GM12801 (cell line): ENCODE results near the gene PLCXD1.

Experiments used
- TF ChIP-seq, protein P1 (sequence below): IDR thresholded peaks from one replicate; pipeline ENCODE4 v1.5.1; 2011; ENCODE audit warnings: control low read depth; ENCODE audit not compliant: insufficient read length; ENCODE audit errors: extremely low read depth

Gene PLCXD1

DNA sequence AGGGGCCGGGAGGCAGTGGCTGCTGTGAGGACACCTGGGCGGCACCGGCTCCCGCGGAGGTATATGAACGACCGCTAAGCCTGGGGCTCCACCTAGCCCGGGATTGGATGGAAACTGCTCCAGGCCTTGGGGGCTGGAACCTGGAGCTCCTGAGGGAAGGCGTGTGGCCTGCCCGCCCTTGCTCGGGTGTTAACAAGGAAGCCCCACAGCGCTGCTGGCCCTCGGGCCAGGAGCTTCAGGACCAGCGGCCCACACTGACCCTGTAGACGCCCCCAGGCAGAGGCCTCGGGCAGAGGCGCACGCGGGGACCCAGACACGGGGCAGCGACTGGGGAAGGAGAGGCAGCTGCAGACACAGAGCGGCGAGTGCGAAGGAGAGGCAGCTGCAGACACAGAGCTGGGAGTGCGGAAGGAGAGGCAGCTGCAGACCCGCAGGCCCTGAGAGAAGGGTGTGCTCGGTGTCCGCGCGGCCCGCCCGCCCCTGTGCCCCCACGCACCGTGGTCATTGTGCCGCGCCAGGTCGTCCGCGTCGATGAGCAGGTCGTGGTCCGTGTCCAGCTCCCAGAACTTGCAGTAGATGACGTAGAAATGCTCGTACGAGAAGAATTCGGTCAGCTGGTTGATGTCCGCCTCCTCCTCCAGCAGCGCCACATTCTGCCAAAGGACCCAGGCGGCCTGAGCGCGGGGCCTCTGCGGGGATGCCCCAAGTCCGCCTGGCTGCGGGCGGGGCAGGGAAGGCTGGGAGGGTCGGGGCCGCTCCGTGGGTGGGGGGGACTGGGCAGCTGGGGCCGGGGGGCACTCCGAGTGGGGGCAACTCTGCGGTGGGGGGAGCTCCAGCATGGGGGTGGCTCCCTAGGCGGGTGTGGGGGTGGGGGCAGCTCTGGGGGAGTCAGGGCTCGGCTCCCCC, 64.1 kb downstream of the PLCXD1 start:
- TF ChIP-seq, protein P1, sequence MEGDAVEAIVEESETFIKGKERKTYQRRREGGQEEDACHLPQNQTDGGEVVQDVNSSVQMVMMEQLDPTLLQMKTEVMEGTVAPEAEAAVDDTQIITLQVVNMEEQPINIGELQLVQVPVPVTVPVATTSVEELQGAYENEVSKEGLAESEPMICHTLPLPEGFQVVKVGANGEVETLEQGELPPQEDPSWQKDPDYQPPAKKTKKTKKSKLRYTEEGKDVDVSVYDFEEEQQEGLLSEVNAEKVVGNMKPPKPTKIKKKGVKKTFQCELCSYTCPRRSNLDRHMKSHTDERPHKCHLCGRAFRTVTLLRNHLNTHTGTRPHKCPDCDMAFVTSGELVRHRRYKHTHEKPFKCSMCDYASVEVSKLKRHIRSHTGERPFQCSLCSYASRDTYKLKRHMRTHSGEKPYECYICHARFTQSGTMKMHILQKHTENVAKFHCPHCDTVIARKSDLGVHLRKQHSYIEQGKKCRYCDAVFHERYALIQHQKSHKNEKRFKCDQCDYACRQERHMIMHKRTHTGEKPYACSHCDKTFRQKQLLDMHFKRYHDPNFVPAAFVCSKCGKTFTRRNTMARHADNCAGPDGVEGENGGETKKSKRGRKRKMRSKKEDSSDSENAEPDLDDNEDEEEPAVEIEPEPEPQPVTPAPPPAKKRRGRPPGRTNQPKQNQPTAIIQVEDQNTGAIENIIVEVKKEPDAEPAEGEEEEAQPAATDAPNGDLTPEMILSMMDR = no peak

DNA sequence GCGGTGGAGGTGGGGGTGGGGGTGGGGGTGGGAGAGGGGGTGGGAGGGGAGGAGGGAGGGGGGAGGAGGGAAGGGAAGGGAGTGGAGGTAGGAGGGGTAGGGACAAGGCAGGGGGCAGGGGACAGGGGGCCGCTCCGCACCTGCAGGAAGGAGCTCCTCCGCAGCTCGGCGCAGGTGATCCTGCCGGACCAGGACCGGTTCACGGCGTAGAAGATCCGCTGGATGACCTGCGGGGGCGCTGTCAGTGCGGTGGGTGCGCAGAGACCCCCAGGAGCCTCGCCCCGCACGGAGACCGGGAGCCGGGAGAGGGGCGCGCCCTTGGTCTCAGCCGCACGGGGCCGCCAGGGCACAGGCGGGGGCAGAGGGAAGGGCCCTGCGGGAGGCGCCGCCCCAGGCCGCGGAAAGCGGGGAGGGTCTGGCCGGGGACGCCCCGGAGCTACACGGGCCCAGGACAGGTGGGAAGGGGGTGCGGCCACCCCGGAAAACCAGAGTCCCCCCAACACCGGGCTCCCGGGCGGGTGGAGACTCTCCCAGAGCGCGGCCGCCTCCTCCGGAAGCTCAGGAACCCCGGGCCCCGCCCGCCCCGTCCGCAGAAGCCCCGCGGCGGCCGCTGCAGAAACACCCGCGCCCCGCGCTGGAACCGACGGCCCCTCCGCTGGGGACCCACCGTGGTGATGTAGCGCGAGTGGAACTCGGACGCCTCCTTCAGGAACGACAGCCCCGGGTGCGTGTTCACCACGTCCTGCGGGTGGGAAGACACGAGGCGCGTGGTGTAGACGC, 65.0 kb downstream of the PLCXD1 start:
- TF ChIP-seq, protein P1 = no peak

DNA sequence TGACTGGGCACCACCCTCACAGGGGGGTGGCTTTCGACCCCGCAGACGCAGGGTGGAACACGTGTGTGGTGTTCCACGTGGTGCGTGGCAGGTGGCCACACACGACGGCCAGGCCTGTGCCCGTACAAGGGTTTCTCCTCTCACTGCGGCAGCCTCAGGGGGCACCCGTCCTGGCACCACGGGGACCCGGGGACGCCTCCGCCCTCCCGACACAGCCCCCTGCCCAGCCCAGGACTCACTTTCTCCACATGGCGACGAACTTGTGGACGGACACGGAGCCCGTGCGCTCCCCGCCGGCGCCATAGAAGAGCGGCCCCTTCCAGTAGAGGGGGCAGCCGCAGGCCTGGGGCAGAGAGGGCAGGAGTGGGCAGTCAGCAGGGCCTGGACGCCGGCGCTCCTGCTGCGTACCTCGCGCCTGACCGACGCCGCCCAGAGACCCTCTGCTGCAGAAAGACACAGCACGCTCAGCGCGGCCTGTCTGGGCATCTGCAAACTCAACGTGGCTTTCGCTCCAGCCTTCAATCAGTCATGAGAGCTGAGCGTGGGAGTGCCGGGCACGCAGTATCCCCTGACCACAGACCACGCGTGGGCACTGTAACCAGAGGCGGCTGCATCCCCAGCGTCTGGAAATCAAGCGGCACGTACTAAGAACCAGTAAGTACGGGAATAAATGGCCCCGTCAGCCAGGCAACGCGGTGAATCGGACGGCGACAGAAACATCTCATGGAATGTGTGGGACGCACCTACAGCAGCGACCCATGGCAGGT, 66.4 kb downstream of the PLCXD1 start:
- TF ChIP-seq, protein P1 = no peak

DNA sequence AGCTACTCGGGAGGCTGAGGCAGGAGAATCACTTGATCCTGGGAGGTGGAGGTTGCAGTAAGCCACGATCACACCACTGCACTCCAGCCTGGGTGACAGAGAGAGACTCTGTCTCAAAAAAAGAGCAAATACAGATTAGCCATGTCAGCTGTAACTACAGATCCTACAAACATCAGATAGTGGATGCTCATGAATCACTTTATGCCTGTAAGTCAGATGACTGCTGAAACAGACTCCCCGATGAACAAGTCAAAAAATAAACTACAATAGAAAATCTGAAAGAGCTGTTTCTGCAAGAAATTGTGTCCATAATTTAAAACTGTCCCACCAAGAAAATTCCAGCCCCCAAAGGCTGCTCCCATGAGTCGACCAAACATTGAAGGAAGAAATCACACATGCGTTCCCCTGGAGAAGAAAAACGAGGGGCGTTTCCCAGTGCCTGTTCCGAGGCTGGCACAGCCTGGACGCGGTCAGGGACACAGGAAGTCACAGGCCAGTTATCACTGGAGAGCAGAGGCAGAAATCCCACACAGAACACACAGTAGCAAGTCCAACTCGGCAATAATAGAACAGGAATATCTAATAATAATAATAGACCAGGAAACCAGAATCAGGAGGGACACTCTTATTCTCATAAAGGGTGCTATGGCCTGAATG, 67.4 kb downstream of the PLCXD1 start:
- TF ChIP-seq, protein P1 = no peak

DNA sequence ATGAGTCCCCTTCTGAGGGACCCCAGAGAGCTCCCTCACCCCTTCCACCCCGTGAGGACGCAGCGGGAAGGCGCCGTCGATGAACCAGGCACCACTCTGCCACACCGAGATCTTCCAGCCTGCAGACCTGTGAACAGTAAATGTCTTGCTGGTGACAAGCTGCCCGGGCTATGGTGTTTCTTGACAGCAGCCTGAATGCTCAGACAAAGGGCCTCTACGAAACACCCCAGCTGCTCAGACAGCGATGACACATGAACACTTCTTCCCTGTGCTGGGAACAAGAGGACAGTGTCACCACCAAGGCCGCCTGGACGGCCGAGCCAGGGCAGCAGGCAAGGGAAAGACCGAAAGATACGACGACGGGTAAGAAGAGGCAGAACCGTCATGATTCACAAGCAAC, 68.0 kb downstream of the PLCXD1 start:
- TF ChIP-seq, protein P1 = no peak

DNA sequence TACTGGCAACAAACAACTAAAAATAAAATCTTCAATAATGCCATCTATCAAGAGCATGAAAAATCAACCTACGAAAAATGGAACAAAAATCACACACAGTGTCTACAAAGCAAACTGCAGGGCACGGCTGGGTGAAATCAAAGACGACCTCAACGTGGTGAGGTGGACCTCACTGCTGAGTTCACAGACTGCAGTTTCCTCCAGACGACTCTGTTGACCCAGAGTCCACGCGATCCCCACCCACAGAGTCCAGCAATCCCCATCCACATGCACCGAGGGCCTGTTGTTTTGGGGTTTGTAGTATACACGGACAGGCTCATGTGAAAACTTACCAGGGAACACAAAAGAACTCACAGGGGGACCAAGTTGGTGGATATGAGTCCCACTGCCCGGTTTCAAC, 68.5 kb downstream of the PLCXD1 start:
- TF ChIP-seq, protein P1 = no peak
